GOT3 (cell line): ENCODE data around the gene EBP.
"Not testable (repeated sequence)": the region's sequence is repeated elsewhere in the genome, so short reads cannot be mapped to it uniquely, and the experiment has no call there.

Experiments used
- DNase-seq: peaks from one replicate; lab custom pipeline; 2025; ENCODE audit warnings: mixed read lengths; lab: John Stamatoyannopoulos, UW

The EBP gene

GRCh38 chrX:48493890-48494364, 27.7 kb upstream of the EBP start:
- no peak for DNase-seq

DNA sequence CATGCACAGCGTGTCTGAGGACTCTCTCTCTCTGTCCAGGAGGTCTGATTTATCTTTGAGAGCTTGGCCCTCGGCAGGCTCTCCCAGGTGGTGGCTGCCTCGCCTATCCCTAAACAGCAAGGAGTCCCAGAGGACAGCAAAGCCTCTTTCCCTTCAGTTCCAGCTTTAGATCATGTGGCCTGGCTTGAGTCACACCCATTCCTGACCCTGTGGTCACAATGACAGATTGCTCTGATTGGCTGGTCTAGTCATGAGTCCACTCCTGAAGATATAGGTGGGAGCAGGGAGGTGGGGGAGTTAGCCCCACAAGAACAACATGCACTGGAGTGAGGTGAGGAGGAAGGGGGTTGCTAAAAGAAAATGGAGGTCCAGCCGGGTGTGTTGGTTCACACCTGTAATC, 24.9 kb upstream of the EBP start:
- DNase-seq: no peak

DNA sequence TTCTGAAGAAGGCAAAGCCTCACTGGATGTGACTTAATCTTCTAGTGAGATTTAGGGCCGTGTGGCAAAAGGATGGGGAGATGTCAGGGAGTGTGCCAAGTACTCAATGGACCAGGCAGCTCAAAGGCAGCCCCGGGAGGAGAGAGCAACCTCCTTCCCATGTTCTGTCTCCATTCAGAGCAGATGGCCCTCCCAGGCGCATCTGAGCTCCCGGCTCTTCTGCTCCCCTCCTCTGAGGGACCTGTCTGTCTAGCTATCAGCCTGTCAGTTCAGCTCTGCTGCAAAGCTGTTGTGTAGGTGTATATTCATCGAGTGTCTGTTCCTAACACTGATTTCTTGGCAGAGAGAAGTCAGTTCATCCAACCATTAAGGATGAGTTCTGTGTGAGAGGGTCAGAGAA, 23.7 kb upstream of the EBP start:
- DNase-seq: no peak

DNA sequence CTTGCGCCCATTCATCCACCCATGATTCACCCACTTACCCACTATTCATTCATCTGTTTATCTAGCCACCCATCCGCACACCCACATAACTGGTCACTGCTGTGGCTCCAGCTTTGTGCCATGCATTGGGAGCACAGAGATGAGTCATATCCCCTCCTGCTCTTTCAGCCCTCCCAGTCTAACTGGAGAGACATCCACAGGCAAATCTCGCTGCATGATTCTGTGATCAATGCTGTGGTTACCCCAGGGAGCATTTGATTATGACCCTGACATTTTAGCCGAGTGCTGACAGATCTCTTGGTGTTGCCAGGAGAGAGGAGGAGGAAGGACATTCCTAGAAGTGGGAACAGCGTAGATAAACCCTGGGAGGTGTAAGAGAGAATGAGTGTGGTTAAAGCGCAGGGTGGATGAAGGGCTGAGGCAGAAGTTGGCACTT, 23.2 kb upstream of the EBP start:
- DNase-seq: no peak

- DNase-seq: no peak
Observed at GRCh38 chrX:48504261-48504660, 17.3 kb upstream of the EBP start.

- no peak for DNase-seq
Observed at GRCh38 chrX:48505481-48505880, 16.1 kb upstream of the EBP start.

- no peak for DNase-seq
Observed at GRCh38 chrX:48507246-48507645, 14.4 kb upstream of the EBP start.

DNA sequence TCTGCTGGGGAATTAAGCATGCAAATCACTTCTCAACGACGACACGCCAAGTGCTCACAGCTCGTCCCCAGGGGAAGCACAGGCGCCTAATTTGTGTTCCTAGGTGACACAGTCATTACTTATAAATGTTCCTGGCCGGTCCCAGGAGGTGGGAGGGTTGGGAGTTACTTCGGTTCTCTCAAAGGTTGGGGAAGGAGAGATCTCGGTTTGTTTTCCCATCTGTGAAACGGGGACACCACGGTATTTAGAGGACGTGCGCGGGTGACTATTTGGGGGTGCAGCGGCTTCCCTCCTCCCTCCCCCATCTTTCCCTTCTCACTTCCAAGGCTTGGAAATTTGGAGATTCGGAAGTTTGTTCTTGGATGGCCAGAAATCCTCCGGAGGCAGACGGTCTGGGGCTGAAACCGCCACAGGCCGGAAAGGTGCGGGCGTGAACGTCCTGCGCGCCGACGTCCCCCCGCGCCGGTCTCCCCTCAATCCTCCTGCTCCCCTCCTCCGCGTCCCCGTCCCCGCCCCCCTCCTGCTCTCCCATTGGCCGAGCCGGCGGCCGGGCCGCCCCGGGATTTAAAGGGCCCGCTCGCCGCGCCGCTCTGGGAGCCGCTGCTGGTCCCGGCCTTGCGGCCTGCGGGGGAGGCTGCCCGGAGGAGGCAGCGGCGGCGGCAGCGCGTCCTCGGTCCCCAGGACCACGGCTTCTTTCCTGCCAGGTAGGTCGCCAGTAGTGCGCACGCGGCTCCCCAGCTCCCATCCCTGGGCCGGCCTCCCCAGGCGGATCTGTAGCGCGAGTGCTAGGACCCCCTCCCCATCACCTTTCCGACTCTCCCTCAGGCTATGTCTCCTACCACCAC, 13.0 kb upstream of the EBP start, which contains the start of gene PORCN:
PORCN (plus strand) TSS at position 593 of the 845 bp plus-strand sequence. CDS start 829 bp downstream, outside the sequence.
- no peak for DNase-seq

GRCh38 chrX:48509245-48509590, 12.4 kb upstream of the EBP start:
- DNase-seq: no peak

GRCh38 chrX:48509619-48510018, 12.0 kb upstream of the EBP start:
- no peak for DNase-seq

- no peak for DNase-seq
Observed at GRCh38 chrX:48511560-48511959, 10.0 kb upstream of the EBP start.

DNA sequence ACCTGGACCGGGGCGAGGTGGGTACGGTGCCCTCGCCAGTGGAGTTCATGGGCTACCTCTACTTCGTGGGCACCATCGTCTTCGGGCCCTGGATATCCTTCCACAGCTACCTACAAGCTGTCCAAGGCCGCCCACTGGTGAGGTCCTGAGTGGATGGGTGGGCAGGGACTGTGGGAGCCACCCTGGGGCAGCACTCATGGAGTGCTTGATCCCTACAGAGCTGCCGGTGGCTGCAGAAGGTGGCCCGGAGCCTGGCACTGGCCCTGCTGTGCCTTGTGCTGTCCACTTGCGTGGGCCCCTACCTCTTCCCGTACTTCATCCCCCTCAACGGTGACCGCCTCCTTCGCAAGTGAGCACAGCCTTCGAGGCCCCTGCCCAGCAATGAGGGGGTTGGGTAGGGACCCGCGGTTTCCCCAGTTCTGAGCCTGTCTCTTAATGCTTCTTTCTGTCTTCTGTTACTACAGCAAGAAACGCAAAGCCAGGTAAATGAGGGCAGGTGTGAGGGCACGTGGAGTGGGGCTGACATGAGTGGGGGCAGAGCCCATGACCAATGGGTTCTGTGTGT, 9.2 kb upstream of the EBP start:
- DNase-seq: no peak

DNA sequence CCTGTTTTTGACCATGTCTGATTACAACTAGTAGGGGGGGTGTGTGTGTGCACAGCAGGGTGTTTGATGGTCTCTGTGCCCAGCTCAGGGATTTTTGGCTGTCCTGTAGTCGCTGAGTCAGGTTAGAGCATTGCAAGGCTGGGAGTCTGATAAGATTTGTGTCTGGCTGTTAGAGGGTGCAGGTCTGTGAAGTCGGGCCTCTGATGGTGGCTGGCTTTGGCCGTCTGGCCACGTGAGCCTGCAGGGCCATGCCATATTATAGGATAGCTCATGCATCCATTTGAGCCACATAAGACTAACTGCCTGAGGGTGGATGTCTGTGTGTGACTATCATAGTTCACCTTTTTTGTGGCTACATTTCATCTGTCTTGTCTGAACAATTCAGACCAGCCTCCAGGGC, 7.9 kb upstream of the EBP start:
- DNase-seq: no peak

DNA sequence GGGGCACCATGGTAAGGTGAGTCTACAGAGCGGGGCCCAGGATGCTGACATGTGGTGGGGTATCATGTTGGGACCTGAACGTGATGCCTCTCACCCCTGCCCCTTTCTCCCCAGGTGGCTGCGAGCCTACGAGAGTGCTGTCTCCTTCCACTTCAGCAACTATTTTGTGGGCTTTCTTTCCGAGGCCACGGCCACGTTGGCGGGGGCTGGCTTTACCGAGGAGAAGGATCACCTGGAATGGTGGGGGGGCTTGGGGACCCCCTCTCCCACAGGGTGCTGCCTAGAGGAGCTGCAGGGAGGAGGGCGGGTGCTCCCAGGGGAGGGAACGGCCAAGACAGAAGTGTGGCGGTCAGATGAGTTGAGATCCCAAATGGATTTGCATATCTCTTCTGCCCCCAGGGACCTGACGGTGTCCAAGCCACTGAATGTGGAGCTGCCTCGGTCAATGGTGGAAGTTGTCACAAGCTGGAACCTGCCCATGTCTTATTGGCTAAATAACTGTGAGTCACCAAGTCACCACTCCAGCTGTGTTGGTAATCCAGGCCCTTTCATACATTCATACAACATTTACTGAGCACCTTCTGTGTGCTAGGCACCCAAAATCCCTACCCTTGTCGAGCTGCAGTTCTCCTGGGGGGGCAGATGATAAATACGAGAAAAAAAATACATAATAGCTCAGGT, 7.3 kb upstream of the EBP start:
- DNase-seq: no peak

DNA sequence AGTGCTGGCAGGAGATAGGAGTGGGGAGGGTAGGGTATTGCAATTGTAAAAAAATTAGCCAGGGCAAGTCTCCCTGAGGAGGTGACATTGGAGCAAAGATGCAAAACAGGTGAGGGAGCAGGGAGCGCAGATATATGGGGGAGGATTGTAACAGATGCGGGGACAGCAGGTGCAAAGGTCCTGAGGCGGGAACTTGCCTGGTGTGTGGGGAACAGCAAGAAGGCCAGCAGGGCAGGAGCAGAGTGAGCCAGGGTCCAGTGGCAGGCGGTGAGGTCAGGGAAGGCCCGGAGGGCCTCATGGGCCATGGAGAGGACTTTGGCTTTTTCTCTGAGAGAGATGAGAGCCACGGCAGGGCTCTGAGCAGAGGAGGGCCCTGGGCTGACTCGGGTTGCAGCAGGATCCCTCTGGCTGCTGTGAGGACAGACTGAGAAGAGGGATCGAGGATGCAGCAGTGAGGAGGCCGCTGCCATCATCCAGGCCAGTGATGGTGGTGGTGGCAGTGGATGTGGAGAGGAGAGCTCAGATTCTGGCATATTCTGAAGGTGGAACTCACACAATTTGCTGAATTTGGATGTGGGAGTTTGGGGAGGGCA, 6.6 kb upstream of the EBP start:
- DNase-seq: no peak

GRCh38 chrX:48515842-48516241, 5.8 kb upstream of the EBP start:
- DNase-seq: no peak

DNA sequence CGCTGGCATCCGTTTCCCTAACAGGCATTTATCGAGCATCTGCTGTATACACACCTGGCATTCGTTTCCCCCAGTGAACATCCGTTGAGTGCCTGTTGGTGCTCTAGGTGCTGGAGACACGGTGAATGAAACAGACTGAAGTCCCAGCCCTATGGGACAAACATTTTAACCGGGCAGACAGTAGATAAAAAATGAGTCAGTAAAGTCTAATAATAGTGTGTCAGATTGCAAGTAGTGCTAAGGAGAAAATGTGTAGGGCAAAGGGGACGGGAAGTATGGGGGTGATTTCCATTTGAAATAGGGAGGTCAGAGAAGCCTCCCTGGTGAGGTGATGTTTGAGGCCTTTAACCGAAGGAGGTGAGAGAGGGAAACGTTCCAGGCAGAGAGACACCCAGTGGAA, 5.3 kb upstream of the EBP start:
- DNase-seq: no peak

- no peak for DNase-seq
Observed at GRCh38 chrX:48516987-48517386, 4.6 kb upstream of the EBP start.

GRCh38 chrX:48519481-48519880, 2.1 kb upstream of the EBP start:
- DNase-seq: not testable (repeated sequence)

GRCh38 chrX:48520455-48520854, 1.2 kb upstream of the EBP start:
- DNase-seq: no peak

GRCh38 chrX:48520976-48521352, 644 bp upstream of the EBP start:
- no peak for DNase-seq

GRCh38 chrX:48522291-48522690, 683 bp downstream of the EBP start:
- no peak for DNase-seq

DNA sequence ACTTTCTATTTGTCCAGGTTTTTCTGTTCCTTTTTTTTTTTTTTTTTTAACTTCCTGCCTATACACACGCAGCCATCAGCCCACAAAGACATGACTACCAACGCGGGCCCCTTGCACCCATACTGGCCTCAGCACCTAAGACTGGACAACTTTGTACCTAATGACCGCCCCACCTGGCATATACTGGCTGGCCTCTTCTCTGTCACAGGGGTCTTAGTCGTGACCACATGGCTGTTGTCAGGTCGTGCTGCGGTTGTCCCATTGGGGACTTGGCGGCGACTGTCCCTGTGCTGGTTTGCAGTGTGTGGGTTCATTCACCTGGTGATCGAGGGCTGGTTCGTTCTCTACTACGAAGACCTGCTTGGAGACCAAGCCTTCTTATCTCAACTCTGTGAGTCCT, 2.1 kb downstream of the EBP start:
- DNase-seq: no peak
